Glutamatergic neuron (in vitro differentiated cells): Measurements from ENCODE around the gene CMSS1. TPM values are rescaled to one million over a fixed set of nuclear protein-coding genes. Genes with fewer than 3 reads are reported as not detected.

ENCODE experiments used
- DNase-seq: peaks from one replicate; pipeline ENCODE4 v3.0.0; 2022
- H3K27ac Mint-ChIP-seq: one replicate; pipeline ENCODE4 v1.8.0; 2020; ENCODE audit warnings: mild to moderate bottlenecking, mixed read lengths, inconsistent platforms; ENCODE audit not compliant: unreplicated experiment
- H3K27me3 Mint-ChIP-seq: one replicate; pipeline ENCODE4 v1.8.0; 2020; ENCODE audit warnings: mild to moderate bottlenecking, moderate library complexity, mixed read lengths, inconsistent platforms; ENCODE audit not compliant: unreplicated experiment
- H3K36me3 Mint-ChIP-seq: one replicate; pipeline ENCODE4 v1.8.0; 2020; ENCODE audit warnings: mild to moderate bottlenecking, mixed read lengths, inconsistent platforms; ENCODE audit not compliant: unreplicated experiment
- H3K4me1 Mint-ChIP-seq: one replicate; pipeline ENCODE4 v1.8.0; 2020; ENCODE audit warnings: mild to moderate bottlenecking, low read depth, mixed read lengths, inconsistent platforms; ENCODE audit not compliant: unreplicated experiment
- H3K4me3 Mint-ChIP-seq: one replicate; pipeline ENCODE4 v1.8.0; 2020; ENCODE audit warnings: mild to moderate bottlenecking, mixed read lengths, inconsistent platforms; ENCODE audit not compliant: unreplicated experiment
- H3K9me3 Mint-ChIP-seq: one replicate; pipeline ENCODE4 v1.8.0; 2020; ENCODE audit warnings: mild to moderate bottlenecking, moderate library complexity, mixed read lengths, inconsistent platforms; ENCODE audit not compliant: unreplicated experiment
- CTCF ChIP-seq: fragments of 200-600 bp; sonication (generic); IDR thresholded peaks from one replicate; pipeline ENCODE4 v1.5.0; 2021; ENCODE audit not compliant: partially characterized antibody, unreplicated experiment
- total RNA-seq: library from RNA; stranded (reverse); fragmentation: NEBNext Ultra II Directional; extraction: Animal tissue kit (Norgen Biotek cat#: 25700); gene quantifications from one replicate; pipeline ENCODE4 v1.2.1, GENCODE V29; 2021; ENCODE audit not compliant: unreplicated experiment

The CMSS1 gene
- total RNA-seq, 1 donor from 2014 or later: 37.8 TPM

DNA sequence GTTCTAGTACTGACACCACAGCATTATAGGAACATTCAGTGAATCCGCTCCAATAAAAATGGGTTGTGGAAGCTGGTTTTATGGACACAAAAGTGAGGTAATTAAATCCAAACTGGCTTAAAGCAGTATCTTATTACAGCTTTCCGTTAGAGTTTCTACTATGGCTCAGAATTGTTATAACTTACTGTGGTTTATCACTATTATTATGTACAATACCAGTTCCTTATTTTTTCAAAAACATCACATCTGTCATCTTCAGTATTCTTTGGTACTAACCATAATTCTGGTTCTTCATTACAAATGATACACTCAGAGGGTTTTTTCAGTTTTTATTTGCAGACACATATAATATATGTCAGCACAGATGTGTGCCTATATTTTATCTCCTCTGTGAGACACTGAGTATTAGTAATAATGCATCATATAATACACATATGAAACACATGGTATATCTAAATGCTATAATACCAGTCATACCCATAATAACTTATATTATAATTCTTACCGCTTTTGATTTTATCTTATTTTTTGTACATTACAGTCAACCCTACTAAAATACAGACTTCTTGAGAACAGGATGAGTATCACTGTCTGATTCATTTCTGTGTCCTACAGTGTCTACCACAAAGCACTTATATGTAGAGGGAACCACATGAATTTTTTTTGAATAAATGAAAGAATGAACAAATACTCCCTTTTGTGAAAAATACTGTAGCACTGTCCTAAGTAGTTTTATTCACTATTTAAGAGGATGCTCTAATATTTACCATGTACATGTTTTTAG lies 39.0 kb downstream of the CMSS1 start:
- no peaks in the 10 kb centered on the region for H3K36me3 Mint-ChIP-seq
- no peaks in the 10 kb centered on the region for H3K27me3 Mint-ChIP-seq
- H3K9me3 Mint-ChIP-seq: no peaks in the 10 kb centered on the region
- H3K4me3 Mint-ChIP-seq: no peak overlapping the region
- TF ChIP-seq CTCF: no peak
- no peak overlapping the region for H3K27ac Mint-ChIP-seq
- peaks cover 1% of the 10 kb centered on the region for H3K4me1 Mint-ChIP-seq
- DNase-seq: no peak

DNA sequence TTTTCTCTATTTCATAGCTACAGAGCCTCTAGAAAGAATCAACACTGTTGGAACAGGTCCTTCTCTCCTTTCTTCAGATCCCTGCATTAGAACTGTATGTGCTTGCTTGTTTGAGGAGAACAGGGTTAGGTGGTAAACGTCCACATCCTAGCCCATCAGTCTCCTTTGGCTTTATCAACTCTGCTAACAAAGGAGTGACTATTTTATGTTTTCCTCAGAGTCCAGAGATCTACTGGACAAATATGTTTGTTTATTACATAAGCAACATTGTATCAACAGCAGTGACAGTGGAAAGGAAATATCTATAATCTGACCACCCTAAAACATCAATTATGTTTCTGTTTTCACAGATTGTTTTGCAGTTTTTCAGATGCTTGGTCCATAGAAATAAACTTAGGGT lies 39.6 kb downstream of the CMSS1 start:
- no peak for DNase-seq
- Mint-ChIP-seq H3K4me1 (peaks cover 1% of the 10 kb centered on the region), H3K4me3 (no peak overlapping the region), H3K27me3 (no peaks in the 10 kb centered on the region), H3K9me3 (no peaks in the 10 kb centered on the region), H3K27ac (no peak overlapping the region), H3K36me3 (no peaks in the 10 kb centered on the region)
- TF ChIP-seq CTCF: no peak

DNA sequence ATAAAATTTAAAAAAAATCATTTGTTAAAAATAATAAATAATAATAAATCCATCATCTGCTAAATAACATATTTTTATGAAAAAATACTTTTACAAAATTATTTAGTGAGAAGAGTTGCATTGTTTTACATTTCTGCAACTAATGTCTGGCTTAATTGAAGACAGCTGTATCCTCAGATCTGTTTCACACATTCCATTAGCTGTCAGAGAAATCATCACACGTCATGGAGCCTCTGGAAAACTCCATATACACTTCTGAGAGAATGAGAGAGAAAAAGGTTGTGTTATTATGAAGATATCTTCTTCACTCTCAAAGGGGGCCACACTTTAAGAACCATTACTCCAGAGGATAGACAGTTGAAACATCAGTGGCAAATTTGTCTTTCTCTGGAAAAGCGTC lies 40.8 kb downstream of the CMSS1 start:
- Mint-ChIP-seq H3K4me1 (peaks cover 1% of the 10 kb centered on the region), H3K4me3 (no peak overlapping the region), H3K36me3 (peaks cover 3% of the 10 kb centered on the region), H3K27me3 (no peaks in the 10 kb centered on the region), H3K9me3 (no peaks in the 10 kb centered on the region), H3K27ac (no peak overlapping the region)
- TF ChIP-seq CTCF: no peak
- no peak for DNase-seq

DNA sequence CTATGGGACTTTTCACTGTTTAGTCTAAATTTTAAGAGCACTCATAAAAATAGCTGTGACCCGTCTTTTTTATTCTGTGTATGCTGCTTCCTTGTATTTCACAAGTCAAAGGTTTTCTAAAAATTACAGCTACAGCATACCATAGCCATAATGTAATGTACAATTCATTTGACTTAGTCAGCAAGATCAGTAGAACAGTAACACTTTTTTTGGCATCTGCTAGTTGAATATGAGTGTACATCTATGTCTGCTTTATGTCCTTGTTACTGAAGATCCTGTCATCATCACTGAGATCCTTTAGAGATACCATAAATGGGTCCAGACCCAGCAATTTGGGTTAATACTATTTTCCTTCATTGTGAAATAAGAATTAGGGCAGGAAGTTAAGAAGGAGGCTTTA lies 42.2 kb downstream of the CMSS1 start:
- no peak for TF ChIP-seq CTCF
- no peak overlapping the region for H3K4me3 Mint-ChIP-seq
- peaks cover 3% of the 10 kb centered on the region for H3K36me3 Mint-ChIP-seq
- H3K27me3 Mint-ChIP-seq: no peaks in the 10 kb centered on the region
- no peak overlapping the region for H3K27ac Mint-ChIP-seq
- no peak for DNase-seq
- H3K9me3 Mint-ChIP-seq: no peaks in the 10 kb centered on the region
- H3K4me1 Mint-ChIP-seq: no peaks in the 10 kb centered on the region

DNA sequence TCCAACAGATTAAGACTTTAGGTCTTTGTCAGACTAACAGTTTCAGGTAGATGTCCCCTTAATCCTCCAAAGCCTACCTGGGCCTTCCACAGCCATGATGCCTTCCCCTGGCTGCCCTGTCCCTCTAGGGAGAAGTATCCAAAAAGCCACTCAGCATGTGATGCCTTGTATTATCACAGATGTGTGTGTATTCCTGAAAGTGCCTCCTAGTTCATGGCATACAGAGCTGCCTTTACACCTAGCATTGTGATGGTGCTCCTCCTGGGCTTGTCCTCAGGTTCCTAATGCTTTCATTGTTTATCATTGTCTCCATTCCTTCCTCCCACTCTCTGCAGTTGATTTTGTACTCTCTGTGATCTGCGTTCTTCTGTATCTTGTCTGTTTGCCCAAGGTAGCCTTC lies 43.6 kb downstream of the CMSS1 start:
- peaks cover 3% of the 10 kb centered on the region for H3K36me3 Mint-ChIP-seq
- no peaks in the 10 kb centered on the region for H3K27me3 Mint-ChIP-seq
- H3K4me3 Mint-ChIP-seq: no peak overlapping the region
- H3K4me1 Mint-ChIP-seq: no peaks in the 10 kb centered on the region
- TF ChIP-seq CTCF: no peak
- no peak overlapping the region for H3K27ac Mint-ChIP-seq
- DNase-seq: no peak
- H3K9me3 Mint-ChIP-seq: no peaks in the 10 kb centered on the region
